ENCODE measurements around the gene LAMTOR1.

DNA sequence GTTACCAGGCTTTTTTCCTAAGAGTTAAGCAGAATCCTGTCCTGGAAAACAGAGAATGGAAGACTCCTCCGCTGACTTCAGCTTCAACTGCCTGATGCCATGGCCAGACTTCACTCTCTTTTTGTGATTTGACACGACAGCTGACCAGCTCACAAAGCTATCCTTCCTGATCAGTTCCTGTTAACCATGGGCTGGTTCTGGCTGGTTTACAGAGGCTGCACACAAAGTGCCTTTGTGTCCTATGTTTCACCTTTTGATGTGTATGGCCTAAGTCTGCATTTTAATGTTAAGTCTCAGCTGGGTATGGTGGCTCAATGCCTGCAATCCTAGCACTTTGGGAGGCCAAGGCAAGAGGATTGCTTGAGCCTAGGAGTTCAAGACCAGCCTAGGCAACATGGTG, 43.5 kb upstream of the LAMTOR1 start:
- TF ChIP-seq, protein P1, sequence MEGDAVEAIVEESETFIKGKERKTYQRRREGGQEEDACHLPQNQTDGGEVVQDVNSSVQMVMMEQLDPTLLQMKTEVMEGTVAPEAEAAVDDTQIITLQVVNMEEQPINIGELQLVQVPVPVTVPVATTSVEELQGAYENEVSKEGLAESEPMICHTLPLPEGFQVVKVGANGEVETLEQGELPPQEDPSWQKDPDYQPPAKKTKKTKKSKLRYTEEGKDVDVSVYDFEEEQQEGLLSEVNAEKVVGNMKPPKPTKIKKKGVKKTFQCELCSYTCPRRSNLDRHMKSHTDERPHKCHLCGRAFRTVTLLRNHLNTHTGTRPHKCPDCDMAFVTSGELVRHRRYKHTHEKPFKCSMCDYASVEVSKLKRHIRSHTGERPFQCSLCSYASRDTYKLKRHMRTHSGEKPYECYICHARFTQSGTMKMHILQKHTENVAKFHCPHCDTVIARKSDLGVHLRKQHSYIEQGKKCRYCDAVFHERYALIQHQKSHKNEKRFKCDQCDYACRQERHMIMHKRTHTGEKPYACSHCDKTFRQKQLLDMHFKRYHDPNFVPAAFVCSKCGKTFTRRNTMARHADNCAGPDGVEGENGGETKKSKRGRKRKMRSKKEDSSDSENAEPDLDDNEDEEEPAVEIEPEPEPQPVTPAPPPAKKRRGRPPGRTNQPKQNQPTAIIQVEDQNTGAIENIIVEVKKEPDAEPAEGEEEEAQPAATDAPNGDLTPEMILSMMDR (IDR thresholded peaks at IDR 0.05 in 8 of 11, conservative IDR thresholded peaks at IDR 0.05 in 3 of 11) = no peak
- no peak for TF ChIP-seq POLR2AphosphoS5 (IDR thresholded peaks at IDR 0.05)
- TF ChIP-seq POLR2A (IDR thresholded peaks at IDR 0.05) = no peak

Data from spleen (tissue), 7 donors.